HUES48 (cell line): Measurements from ENCODE around the gene ICOSLG.
"Not testable (repeated sequence)": the region's sequence is repeated elsewhere in the genome, so short reads cannot be mapped to it uniquely, and the experiment has no call there.

ENCODE experiments used
- H3K27ac ChIP-seq: one replicate; pipeline ENCODE4 v1.7.0; 2013; ENCODE audit warnings: low read depth, low read length, inconsistent platforms
- H3K27me3 ChIP-seq: 2 replicates; pipeline ENCODE4 v1.6.1; 2013; ENCODE audit warnings: mild to moderate bottlenecking, low read length; ENCODE audit not compliant: control insufficient read depth, insufficient read depth
- H3K36me3 ChIP-seq: 2 replicates; pipeline ENCODE4 v1.6.1; 2013; ENCODE audit warnings: low read length; ENCODE audit not compliant: control insufficient read depth, insufficient read depth
- H3K4me1 ChIP-seq: 2 replicates; pipeline ENCODE4 v1.6.1; 2013; ENCODE audit warnings: mild to moderate bottlenecking, low read length; ENCODE audit not compliant: control insufficient read depth, insufficient read depth
- H3K4me3 ChIP-seq: 2 replicates; pipeline ENCODE4 v1.5.1; 2013; ENCODE audit warnings: mild to moderate bottlenecking, low read depth, low read length
- H3K9ac ChIP-seq: 2 replicates; pipeline ENCODE4 v1.6.1; 2013; ENCODE audit warnings: mild to moderate bottlenecking, low read depth, low read length, moderate library complexity
- H3K9me3 ChIP-seq: 2 replicates; pipeline ENCODE4 v1.6.1; 2013; ENCODE audit warnings: low read length; ENCODE audit not compliant: control insufficient read depth, insufficient read depth

The ICOSLG gene

DNA sequence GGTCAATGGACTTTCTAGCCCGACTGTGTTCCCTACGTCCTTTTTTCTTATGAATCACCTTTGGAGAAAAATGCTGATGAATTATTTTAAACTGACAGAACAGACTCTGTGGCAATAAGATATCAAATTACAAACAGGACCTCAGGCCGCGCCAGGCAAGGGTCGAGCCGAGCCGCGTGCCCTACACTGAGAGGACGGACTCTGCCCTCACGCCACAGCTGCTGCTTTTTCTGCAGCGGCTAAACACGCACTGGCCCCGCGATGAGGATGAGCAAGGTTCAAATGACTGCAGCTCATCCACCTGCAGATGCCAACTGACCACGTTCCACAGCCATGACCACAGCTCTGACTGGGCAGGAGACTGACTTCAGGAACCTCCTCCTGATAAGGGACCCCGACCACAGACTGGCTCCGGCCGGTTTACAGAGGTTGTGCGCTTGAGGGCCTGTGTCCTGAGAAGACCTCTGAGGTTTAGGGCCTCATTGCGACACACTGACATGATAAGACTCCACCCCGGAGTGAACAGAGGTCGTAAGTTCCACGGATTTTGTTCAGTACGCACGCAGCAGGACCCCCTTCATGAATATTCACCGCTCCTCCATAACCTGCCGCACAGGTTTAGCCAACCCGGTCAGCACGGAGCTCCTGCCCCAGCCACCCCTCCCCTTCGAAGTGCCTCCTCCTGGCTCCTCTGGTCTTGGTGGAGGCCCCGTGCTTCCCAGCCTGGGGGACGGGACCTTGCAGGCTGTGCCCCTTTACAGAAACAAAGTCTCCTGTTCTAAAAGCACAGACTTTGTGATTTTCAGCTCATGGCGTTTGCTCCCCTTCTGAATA lies 8.7 kb upstream of the ICOSLG start:
- H3K27ac ChIP-seq, H3K9ac ChIP-seq, H3K4me3 ChIP-seq, H3K36me3 ChIP-seq, H3K4me1 ChIP-seq, H3K9me3 ChIP-seq, H3K27me3 ChIP-seq: not testable (repeated sequence)

DNA sequence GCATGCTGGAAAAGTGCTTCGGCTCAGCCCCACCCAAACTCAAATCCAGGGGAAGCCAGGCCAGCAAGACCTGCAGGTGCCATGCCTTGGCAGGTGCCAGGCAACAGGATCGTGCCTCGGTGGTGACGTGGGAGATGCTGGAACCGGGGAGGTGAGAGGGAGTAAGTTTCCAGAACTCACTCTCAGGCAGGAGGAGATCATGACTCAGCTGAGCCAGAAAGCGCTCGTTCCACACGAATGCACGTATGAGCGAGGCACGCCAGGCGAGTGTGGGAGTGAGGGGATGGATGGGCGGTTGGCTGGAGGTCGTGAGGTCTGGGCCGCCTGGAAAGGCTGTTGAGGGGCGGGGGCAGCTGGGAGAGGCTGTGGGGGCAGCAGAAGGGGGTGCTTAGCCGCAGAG lies 7.2 kb upstream of the ICOSLG start:
- H3K9ac ChIP-seq, H3K27me3 ChIP-seq, H3K27ac ChIP-seq, H3K36me3 ChIP-seq, H3K4me1 ChIP-seq, H3K9me3 ChIP-seq, H3K4me3 ChIP-seq: not testable (repeated sequence)

DNA sequence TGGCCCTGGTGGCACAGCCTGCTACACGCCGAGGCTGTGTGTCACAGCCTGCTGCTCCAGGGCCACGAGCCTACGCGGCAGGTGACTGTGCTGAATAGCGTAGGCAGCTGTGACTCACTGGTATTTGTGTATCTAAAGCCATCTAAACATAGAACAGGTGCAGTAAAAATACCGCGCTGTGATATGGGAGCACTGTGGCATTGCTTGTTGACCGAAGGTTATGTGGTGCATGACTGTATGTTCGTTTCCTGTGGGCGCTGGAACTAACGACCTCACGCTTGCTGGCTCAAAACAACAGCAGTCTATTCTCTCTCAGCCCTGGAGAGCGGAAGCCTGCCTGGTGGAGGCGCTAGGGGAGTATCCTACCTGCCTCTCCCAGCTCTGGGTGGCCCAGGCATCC lies 3.2 kb upstream of the ICOSLG start:
- H3K27ac ChIP-seq, H3K27me3 ChIP-seq, H3K4me3 ChIP-seq, H3K36me3 ChIP-seq, H3K4me1 ChIP-seq, H3K9me3 ChIP-seq, H3K9ac ChIP-seq: not testable (repeated sequence)

DNA sequence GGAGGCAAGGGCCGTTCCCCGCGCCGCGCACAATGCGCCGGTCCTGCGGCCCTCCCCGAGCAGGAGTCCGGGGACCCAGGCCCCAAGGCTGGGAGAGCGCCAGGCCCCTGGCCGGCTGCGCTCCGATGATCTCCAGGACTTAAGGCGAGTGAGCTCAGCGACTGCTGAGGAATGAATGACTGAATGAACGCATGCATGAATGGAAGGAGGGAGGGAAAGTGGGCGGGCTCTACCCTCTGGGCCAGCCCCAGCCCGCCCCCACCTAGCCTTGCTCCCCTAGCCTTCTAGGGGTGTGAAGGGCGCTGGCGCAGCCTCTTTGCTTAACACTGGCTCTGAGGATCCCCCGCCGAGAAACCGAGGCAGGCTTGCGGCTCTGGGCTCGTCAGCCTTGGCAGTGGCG lies 538 bp upstream of the ICOSLG start:
- not testable (repeated sequence) for H3K9me3 ChIP-seq, H3K36me3 ChIP-seq, H3K4me3 ChIP-seq, H3K27me3 ChIP-seq, H3K4me1 ChIP-seq, H3K9ac ChIP-seq, H3K27ac ChIP-seq

DNA sequence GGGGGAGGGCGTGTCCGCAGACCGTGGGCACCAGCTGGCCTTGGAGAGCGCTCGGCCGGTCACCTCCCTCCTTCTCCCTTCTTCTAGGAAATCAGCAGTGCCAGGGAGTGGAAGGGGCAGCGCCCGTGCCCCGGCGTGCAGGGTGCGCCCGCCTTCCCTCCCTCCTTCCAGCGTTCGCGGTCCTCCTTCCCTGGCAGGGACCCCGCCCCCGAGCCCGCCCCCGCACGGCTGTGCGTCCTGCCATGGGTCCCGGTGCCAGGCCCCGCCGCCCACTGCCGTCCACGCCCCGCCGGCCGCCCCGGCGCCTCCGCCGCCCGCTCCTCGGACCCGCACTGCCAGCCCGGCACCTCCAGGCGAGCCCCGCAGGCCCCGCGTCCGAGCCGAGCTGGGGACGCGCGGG lies 390 bp downstream of the ICOSLG start:
- not testable (repeated sequence) for H3K9me3 ChIP-seq, H3K9ac ChIP-seq, H3K27me3 ChIP-seq, H3K36me3 ChIP-seq, H3K4me3 ChIP-seq, H3K4me1 ChIP-seq, H3K27ac ChIP-seq

DNA sequence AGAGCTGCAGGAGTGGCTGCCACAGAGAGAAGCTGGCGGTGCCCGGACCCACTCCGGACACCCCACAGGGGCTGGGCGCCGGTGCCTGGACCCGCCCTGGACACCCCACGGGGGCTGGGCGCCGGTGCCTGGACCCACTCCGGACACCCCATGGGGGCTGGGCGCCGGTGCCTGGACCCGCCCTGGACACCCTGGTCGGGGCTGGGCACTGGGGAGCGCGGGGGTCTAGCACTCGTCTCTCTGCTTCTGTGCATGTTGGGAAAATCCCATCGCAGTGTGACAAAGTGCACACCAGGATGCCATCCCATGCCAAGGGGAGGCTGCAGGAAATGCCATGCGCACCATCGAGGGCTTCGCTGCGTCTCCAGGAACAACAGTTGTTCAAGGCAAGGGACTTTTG lies 11.2 kb downstream of the ICOSLG start:
- H3K36me3 ChIP-seq, H3K4me3 ChIP-seq, H3K27me3 ChIP-seq, H3K9ac ChIP-seq, H3K4me1 ChIP-seq, H3K9me3 ChIP-seq, H3K27ac ChIP-seq: not testable (repeated sequence)

DNA sequence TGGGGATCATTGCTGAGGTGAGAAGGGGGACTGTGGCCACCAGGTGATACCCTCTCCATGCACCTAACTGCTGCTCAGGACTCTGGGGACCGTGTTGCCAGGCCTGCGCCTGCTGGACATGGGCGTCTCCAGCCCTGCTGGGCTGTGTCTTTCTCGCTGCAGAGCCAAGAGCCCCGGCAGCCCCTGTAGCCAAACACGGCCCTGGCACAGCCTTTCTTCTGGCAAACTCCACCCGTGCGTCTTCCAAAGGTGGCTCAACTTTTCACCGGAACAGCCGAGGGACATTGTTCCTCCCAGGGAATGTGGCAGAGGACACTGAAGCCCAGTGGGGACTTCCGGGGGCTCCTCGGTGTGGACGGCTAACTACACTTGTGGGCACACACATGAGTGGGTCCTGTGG lies 12.6 kb downstream of the ICOSLG start:
- H3K4me3 ChIP-seq: not testable (repeated sequence)

DNA sequence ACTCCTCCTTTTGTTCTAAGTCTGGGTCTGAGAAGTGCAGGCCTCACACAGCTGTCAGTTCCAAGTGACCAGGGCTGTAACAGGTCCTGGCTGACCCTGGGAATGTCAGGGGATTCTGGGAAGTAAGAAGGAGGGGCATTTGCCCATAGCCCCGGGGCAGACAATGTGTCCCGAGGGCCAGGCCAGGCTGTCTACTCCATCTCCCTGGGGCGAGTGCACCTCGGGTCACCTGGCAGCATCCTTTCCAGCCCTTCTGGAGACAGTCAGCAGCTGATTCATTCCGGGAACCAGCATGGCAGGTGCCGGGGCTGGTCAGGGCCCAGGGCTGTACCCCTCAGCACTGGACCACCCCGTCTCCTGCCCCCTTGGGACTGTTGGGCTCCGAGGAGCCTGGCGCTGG lies 13.1 kb downstream of the ICOSLG start:
- not testable (repeated sequence) for H3K4me3 ChIP-seq, H3K27ac ChIP-seq, H3K36me3 ChIP-seq, H3K4me1 ChIP-seq, H3K9ac ChIP-seq, H3K9me3 ChIP-seq, H3K27me3 ChIP-seq

More for the DNA sequence above, 12.6 kb downstream of the ICOSLG start:
- H3K9ac ChIP-seq, H3K36me3 ChIP-seq, H3K9me3 ChIP-seq, H3K4me1 ChIP-seq, H3K27ac ChIP-seq, H3K27me3 ChIP-seq: not testable (repeated sequence)

DNA sequence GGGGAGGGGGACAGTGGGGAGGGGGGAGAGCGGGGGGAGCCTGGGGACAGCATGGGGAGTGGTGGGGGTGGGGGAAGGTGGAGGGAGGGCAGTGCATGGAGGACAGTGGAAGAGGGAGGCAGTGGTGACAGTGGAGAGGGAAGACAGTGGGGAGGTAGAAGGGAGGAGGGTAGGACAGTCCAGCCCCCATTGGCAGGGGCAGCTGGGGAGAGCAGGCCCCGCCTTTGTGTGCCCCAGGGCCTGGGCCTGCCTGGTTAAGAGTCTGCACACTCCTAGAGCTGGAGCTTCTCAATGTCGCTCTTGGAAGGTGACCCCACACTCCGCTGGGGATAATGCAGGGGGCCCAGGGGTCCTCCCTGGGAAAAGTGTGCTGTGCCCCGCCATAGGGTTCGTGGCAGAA lies 15.1 kb downstream of the ICOSLG start:
- not testable (repeated sequence) for H3K4me1 ChIP-seq, H3K27me3 ChIP-seq, H3K9ac ChIP-seq, H3K9me3 ChIP-seq, H3K36me3 ChIP-seq, H3K27ac ChIP-seq, H3K4me3 ChIP-seq

DNA sequence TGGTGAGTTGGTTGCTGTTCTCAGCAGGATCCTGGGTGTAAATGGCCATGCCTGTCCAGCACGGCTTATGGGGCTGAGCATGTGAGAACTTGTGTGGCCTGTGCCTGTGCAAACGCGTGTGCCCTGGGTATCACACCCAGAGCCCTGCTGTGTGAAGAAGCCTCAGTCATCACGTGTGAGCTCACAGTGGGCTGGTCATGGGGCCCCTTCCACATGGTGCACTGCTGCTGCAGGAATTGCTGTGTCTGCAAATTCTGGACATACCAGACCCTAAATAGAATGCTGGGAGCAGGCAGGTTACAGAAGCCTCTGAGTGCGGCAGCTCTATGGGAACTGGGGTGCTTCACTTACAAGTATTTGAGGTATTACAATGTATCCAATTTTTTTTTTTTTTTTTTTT lies 17.4 kb downstream of the ICOSLG start:
- H3K27ac ChIP-seq, H3K4me3 ChIP-seq, H3K4me1 ChIP-seq, H3K27me3 ChIP-seq, H3K9ac ChIP-seq, H3K36me3 ChIP-seq, H3K9me3 ChIP-seq: not testable (repeated sequence)

DNA sequence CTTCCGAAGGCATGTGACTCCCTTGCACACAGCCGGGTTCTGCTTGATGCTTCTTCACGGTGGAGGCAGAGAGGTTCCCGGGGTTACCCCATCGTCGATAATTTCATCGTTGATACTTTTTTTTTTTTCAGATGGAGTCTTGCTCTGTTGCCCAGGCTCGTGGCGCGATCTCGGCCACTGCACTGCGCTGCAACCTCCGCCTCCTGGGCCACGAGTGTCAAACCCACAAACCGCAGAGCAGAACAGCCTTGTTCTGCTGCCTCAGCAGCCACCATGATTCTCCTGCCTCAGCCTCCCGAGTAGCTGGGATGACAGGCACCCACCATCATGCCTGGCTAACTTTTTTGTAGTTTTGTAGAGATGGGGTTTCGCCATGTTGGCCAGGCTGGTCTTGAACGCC lies 20.1 kb downstream of the ICOSLG start:
- H3K4me1 ChIP-seq, H3K4me3 ChIP-seq, H3K9me3 ChIP-seq, H3K9ac ChIP-seq, H3K27me3 ChIP-seq, H3K27ac ChIP-seq, H3K36me3 ChIP-seq: not testable (repeated sequence)

DNA sequence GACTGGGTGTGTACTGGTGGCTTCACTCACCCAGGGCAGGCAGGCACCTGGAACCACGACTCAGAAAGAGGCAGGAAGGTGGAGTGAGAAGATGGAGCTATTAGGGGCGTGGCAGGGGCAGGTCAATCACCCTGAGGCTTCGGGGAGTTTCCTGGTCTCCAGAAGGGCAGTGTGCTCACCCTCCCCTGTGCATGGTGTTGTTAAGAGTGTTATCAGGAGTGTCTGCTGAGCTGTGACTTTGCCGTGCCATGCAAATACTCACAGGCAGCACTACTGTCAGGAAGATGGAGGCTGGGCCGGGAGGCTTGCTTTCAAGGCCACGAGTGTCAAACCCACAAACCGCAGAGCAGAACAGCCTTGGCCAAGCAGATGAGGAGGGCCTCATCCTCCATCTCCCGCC lies 22.3 kb downstream of the ICOSLG start:
- H3K9me3 ChIP-seq, H3K4me3 ChIP-seq, H3K9ac ChIP-seq, H3K4me1 ChIP-seq, H3K36me3 ChIP-seq, H3K27ac ChIP-seq, H3K27me3 ChIP-seq: not testable (repeated sequence)
